Ishikawa (cell line): ENCODE measurements around the gene PRSS38.

Experiments
- CEBPB ChIP-seq: IDR thresholded peaks from 2 replicates; pipeline ENCODE4 v1.6.1; 2012
- EP300 ChIP-seq: IDR thresholded peaks from 2 replicates; pipeline ENCODE4 v1.6.1; 2012; ENCODE audit warnings: borderline replicate concordance
- MAX ChIP-seq: IDR thresholded peaks from 2 replicates; pipeline ENCODE4 v1.6.1; 2012
- REST ChIP-seq: IDR thresholded peaks from 2 replicates; pipeline ENCODE4 v1.6.1; 2012; ENCODE audit warnings: low read depth, mild to moderate bottlenecking
- YY1 ChIP-seq: IDR thresholded peaks from 2 replicates; pipeline ENCODE4 v1.6.1; 2012; ENCODE audit warnings: low read depth

- TF ChIP-seq MAX (no peak), REST (no peak), CEBPB (no peak), EP300 (no peak), YY1 (no peak)
These were observed 77.9 kb downstream of the PRSS38 start for GRCh38 chr1:227893300-227893948.
